GM23338 (cell line): ENCODE measurements around the gene SETBP1.

Experiments used
- CREB1 ChIP-seq: fragments of 250-450 bp; sonication (Bioruptor Pico); IDR thresholded peaks from 2 replicates; pipeline ENCODE4 v1.5.0; 2020; ENCODE audit warnings: low read depth, mild to moderate bottlenecking, moderate library complexity
- EZH2 ChIP-seq: fragments of 200-600 bp; sonication (generic); IDR thresholded peaks from one replicate; pipeline ENCODE4 v1.8.0; 2017; ENCODE audit warnings: antibody characterized with exemption, mild to moderate bottlenecking, low read depth; ENCODE audit not compliant: unreplicated experiment
- EZH2phosphoT487 ChIP-seq: fragments of 200-600 bp; sonication (generic); IDR thresholded peaks from one replicate; pipeline ENCODE4 v1.8.1; 2018; ENCODE audit warnings: antibody characterized with exemption; ENCODE audit not compliant: unreplicated experiment
- JUNB ChIP-seq: IDR thresholded peaks from one replicate; pipeline ENCODE4 v1.6.1; 2016; ENCODE audit warnings: antibody characterized with exemption; ENCODE audit not compliant: unreplicated experiment
- POLR2AphosphoS5 ChIP-seq: IDR thresholded peaks from 2 replicates; pipeline ENCODE4 v1.6.1; 2016; ENCODE audit warnings: antibody characterized with exemption, low read depth
- STAT1 ChIP-seq: IDR thresholded peaks from one replicate; pipeline ENCODE4 v1.6.1; 2016; ENCODE audit warnings: antibody characterized with exemption; ENCODE audit not compliant: unreplicated experiment
- ZNF114 ChIP-seq: fragments of 250-450 bp; sonication (Bioruptor Pico); IDR thresholded peaks from 2 replicates; pipeline ENCODE4 v1.5.0; 2020; ENCODE audit warnings: mild to moderate bottlenecking, moderate library complexity
- ZNF331 ChIP-seq: fragments of 250-450 bp; sonication (Bioruptor Pico); IDR thresholded peaks from 2 replicates; pipeline ENCODE4 v1.5.0; 2020; ENCODE audit warnings: low read depth, mild to moderate bottlenecking, moderate library complexity
- TF ChIP-seq, protein P1 (sequence below), 2 experiments: fragments of 200-600 bp in 1 of 2; sonication (generic) in 1 of 2; conservative IDR thresholded peaks; 2 replicates each; pipeline versions ENCODE4 v1.5.1 to v1.6.1; 2016 to 2017; ENCODE audit warnings: antibody characterized with exemption in 2 of 2, low read depth in 2 of 2, mild to moderate bottlenecking in 2 of 2, moderate library complexity in 1 of 2
- TF ChIP-seq, protein P2 (sequence below): IDR thresholded peaks from one replicate; pipeline ENCODE4 v1.6.1; 2018; ENCODE audit warnings: antibody characterized with exemption; ENCODE audit not compliant: unreplicated experiment
- TF ChIP-seq, protein P3 (sequence below): IDR thresholded peaks from 2 replicates; pipeline ENCODE4 v1.6.1; 2016; ENCODE audit warnings: antibody characterized with exemption
- TF ChIP-seq, protein P4 (sequence below): fragments of 250-450 bp; sonication (Bioruptor Pico); IDR thresholded peaks from 2 replicates; pipeline ENCODE4 v1.5.0; 2020; ENCODE audit warnings: mild to moderate bottlenecking, moderate library complexity

DNA sequence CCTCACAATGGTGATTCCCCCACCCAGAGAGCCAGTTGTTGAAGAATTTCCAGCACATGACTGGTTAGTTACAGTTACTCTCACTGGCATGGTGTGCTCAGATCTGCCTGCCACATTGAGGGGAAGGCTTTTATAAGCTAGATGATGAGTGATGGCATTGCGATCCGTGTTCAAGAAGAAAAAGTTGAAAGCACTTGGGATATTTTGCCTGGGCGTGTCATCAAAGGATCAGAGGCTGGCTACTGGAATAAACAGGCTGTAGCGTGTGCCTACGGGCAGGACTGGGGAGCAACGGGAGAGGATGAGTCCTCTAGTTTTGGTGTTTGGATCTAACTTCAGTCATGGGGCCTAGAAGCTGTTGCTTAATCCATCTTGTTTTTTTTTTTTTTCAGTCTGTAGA lies 175.0 kb downstream of the SETBP1 start:
- TF ChIP-seq, protein P1, sequence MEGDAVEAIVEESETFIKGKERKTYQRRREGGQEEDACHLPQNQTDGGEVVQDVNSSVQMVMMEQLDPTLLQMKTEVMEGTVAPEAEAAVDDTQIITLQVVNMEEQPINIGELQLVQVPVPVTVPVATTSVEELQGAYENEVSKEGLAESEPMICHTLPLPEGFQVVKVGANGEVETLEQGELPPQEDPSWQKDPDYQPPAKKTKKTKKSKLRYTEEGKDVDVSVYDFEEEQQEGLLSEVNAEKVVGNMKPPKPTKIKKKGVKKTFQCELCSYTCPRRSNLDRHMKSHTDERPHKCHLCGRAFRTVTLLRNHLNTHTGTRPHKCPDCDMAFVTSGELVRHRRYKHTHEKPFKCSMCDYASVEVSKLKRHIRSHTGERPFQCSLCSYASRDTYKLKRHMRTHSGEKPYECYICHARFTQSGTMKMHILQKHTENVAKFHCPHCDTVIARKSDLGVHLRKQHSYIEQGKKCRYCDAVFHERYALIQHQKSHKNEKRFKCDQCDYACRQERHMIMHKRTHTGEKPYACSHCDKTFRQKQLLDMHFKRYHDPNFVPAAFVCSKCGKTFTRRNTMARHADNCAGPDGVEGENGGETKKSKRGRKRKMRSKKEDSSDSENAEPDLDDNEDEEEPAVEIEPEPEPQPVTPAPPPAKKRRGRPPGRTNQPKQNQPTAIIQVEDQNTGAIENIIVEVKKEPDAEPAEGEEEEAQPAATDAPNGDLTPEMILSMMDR (conservative IDR thresholded peaks at IDR 0.05; ENCODE audit: low read depth in 2 of 2): no peak
- no peak for TF ChIP-seq POLR2AphosphoS5
- TF ChIP-seq EZH2phosphoT487: no peak
- no peak for TF ChIP-seq EZH2
- TF ChIP-seq, protein P2, sequence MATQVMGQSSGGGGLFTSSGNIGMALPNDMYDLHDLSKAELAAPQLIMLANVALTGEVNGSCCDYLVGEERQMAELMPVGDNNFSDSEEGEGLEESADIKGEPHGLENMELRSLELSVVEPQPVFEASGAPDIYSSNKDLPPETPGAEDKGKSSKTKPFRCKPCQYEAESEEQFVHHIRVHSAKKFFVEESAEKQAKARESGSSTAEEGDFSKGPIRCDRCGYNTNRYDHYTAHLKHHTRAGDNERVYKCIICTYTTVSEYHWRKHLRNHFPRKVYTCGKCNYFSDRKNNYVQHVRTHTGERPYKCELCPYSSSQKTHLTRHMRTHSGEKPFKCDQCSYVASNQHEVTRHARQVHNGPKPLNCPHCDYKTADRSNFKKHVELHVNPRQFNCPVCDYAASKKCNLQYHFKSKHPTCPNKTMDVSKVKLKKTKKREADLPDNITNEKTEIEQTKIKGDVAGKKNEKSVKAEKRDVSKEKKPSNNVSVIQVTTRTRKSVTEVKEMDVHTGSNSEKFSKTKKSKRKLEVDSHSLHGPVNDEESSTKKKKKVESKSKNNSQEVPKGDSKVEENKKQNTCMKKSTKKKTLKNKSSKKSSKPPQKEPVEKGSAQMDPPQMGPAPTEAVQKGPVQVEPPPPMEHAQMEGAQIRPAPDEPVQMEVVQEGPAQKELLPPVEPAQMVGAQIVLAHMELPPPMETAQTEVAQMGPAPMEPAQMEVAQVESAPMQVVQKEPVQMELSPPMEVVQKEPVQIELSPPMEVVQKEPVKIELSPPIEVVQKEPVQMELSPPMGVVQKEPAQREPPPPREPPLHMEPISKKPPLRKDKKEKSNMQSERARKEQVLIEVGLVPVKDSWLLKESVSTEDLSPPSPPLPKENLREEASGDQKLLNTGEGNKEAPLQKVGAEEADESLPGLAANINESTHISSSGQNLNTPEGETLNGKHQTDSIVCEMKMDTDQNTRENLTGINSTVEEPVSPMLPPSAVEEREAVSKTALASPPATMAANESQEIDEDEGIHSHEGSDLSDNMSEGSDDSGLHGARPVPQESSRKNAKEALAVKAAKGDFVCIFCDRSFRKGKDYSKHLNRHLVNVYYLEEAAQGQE: no peak
- TF ChIP-seq JUNB: no peak
- no peak for TF ChIP-seq CREB1
- no peak for TF ChIP-seq ZNF331
- TF ChIP-seq STAT1: no peak
- no peak for TF ChIP-seq ZNF114 (CRISPR knock-in tag)
- TF ChIP-seq, protein P3, sequence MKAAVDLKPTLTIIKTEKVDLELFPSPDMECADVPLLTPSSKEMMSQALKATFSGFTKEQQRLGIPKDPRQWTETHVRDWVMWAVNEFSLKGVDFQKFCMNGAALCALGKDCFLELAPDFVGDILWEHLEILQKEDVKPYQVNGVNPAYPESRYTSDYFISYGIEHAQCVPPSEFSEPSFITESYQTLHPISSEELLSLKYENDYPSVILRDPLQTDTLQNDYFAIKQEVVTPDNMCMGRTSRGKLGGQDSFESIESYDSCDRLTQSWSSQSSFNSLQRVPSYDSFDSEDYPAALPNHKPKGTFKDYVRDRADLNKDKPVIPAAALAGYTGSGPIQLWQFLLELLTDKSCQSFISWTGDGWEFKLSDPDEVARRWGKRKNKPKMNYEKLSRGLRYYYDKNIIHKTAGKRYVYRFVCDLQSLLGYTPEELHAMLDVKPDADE: no peak
- TF ChIP-seq, protein P4, sequence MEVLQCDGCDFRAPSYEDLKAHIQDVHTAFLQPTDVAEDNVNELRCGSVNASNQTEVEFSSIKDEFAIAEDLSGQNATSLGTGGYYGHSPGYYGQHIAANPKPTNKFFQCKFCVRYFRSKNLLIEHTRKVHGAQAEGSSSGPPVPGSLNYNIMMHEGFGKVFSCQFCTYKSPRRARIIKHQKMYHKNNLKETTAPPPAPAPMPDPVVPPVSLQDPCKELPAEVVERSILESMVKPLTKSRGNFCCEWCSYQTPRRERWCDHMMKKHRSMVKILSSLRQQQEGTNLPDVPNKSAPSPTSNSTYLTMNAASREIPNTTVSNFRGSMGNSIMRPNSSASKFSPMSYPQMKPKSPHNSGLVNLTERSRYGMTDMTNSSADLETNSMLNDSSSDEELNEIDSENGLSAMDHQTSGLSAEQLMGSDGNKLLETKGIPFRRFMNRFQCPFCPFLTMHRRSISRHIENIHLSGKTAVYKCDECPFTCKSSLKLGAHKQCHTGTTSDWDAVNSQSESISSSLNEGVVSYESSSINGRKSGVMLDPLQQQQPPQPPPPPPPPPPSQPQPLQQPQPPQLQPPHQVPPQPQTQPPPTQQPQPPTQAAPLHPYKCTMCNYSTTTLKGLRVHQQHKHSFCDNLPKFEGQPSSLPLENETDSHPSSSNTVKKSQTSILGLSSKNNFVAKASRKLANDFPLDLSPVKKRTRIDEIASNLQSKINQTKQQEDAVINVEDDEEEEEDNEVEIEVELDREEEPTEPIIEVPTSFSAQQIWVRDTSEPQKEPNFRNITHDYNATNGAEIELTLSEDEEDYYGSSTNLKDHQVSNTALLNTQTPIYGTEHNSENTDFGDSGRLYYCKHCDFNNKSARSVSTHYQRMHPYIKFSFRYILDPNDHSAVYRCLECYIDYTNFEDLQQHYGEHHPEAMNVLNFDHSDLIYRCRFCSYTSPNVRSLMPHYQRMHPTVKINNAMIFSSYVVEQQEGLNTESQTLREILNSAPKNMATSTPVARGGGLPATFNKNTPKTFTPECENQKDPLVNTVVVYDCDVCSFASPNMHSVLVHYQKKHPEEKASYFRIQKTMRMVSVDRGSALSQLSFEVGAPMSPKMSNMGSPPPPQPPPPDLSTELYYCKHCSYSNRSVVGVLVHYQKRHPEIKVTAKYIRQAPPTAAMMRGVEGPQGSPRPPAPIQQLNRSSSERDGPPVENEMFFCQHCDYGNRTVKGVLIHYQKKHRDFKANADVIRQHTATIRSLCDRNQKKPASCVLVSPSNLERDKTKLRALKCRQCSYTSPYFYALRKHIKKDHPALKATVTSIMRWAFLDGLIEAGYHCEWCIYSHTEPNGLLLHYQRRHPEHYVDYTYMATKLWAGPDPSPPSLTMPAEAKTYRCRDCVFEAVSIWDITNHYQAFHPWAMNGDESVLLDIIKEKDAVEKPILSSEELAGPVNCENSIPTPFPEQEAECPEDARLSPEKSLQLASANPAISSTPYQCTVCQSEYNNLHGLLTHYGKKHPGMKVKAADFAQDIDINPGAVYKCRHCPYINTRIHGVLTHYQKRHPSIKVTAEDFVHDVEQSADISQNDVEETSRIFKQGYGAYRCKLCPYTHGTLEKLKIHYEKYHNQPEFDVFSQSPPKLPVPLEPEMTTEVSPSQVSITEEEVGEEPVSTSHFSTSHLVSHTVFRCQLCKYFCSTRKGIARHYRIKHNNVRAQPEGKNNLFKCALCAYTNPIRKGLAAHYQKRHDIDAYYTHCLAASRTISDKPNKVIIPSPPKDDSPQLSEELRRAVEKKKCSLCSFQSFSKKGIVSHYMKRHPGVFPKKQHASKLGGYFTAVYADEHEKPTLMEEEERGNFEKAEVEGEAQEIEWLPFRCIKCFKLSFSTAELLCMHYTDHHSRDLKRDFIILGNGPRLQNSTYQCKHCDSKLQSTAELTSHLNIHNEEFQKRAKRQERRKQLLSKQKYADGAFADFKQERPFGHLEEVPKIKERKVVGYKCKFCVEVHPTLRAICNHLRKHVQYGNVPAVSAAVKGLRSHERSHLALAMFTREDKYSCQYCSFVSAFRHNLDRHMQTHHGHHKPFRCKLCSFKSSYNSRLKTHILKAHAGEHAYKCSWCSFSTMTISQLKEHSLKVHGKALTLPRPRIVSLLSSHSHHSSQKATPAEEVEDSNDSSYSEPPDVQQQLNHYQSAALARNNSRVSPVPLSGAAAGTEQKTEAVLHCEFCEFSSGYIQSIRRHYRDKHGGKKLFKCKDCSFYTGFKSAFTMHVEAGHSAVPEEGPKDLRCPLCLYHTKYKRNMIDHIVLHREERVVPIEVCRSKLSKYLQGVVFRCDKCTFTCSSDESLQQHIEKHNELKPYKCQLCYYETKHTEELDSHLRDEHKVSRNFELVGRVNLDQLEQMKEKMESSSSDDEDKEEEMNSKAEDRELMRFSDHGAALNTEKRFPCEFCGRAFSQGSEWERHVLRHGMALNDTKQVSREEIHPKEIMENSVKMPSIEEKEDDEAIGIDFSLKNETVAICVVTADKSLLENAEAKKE (CRISPR knock-in tag): no peak
